Testis (tissue), 3 donors: ENCODE measurements around the gene MMADHC. TPM values are rescaled to one million over a fixed set of nuclear protein-coding genes. Genes with fewer than 3 reads are reported as not detected.

Experiments used
- DNase-seq: peaks from one replicate; pipeline ENCODE4 v3.0.0-alpha.2; 2019
- H3K27ac ChIP-seq, 2 donors: fragments of 200-600 bp; sonication (generic); one replicate each; pipeline ENCODE4 v1.5.1; 2019
- H3K27me3 ChIP-seq: fragments of 200-600 bp; sonication (generic); one replicate; pipeline ENCODE4 v1.5.1; 2019
- H3K36me3 ChIP-seq: fragments of 200-600 bp; sonication (generic); one replicate; pipeline ENCODE4 v1.5.1; 2017; ENCODE audit warnings: low read depth; ENCODE audit errors: missing control alignments
- H3K4me1 ChIP-seq: fragments of 200-600 bp; sonication (generic); one replicate; pipeline ENCODE4 v1.5.1; 2019
- H3K4me3 ChIP-seq, 2 donors: fragments of 200-600 bp; sonication (generic); one replicate each; pipeline ENCODE4 v1.5.1; 2017 to 2019
- H3K9me3 ChIP-seq: fragments of 200-600 bp; sonication (generic); one replicate; pipeline ENCODE4 v1.5.1; 2017
- POLR2A ChIP-seq: fragments of 450-650 bp; IDR thresholded peaks from one replicate; pipeline ENCODE4 v1.6.1; 2017; ENCODE audit warnings: antibody characterized with exemption, mild to moderate bottlenecking, moderate library complexity
- WGBS, 2 donors: methylation state at CpG; one replicate each; pipeline ENCODE4 v1.1.5; 2018; 5-methylcytosine and 5-hydroxymethylcytosine counted together
- intact Hi-C: fragments of 100-400 bp; cut with DNase I; formaldehyde crosslinking; loops from one replicate; pipeline ENCODE4 v1.15.1; 2023; ENCODE audit warnings: low total_unique reads
- polyA plus RNA-seq: library from polyadenylated mRNA; stranded (reverse); fragments of 350-450 nt; fragmentation: Illumina TruSeq; extraction: RNeasy Lipid Tissue Mini Kit (QIAGEN cat#74804); gene quantifications from one replicate; pipeline ENCODE4 v1.2.3, GENCODE V29; 2014; ENCODE audit warnings: low read depth, low replicate concordance; ENCODE audit not compliant: insufficient read depth
- total RNA-seq, 2 donors: library from RNA; depleted of rRNA; stranded (reverse); fragments of >200 nt; gene quantifications; one replicate each; pipeline ENCODE4 v1.2.3, GENCODE V29; 2016
- TF ChIP-seq, protein P1 (sequence below), 3 experiments: fragments of 450-650 bp in 2 of 3; fragments of 200-600 bp in 1 of 3; sonication (generic) in 1 of 3; IDR thresholded peaks; one replicate each; pipeline ENCODE4 v1.5.1; 2016 to 2019; ENCODE audit warnings: antibody characterized with exemption in 3 of 3, mild to moderate bottlenecking in 2 of 3, moderate library complexity in 1 of 3

The MMADHC gene
- total and polyA plus RNA-seq, 3 donors from 2014 or later: 46.2 to 133 (median 55.3) TPM

DNA sequence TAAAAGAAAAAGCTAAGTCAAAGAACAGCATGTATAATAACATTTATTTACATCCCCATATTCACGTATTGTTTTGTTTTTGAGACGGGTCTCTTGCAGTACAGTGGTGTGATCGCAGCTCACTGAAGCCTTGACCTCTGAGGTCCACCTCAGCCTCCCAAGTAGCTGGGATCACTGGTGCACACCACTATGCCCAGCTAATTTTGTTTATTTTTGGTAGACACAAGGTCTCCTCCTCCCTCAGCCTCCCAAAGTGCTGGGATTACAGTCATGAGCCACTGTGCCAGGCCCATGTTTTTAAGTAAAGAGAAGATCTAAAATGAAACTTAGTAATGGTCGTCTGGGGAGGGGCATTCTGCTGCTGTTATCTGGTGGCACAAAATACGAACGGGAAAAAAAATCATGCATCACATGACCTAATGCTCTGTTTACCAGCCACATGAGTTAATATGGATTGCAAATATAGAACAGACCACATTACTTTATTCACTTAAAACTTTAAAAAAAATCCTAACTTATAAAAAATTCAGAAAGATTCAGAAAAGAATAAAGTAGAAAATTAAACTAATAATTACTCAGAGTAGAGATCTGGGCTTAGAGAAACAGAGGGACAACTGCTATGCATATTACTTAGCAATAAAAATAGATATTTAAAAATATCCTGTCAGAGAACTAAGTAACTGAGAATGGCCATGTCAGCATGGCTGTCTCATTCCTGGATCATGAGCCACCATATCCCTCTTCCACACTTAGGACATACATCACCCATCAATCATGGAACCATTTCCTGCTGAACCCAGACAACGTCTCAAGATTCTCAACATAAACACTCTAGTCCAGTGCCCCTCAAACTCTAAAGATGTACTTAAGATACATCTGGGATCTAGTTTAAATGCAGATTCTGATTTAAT lies 7.3 kb downstream of the MMADHC start:
- 58 to 61% methylated on average over 7 of the region's 7 CpGs for WGBS, 2 donors
- TF ChIP-seq, protein P1, sequence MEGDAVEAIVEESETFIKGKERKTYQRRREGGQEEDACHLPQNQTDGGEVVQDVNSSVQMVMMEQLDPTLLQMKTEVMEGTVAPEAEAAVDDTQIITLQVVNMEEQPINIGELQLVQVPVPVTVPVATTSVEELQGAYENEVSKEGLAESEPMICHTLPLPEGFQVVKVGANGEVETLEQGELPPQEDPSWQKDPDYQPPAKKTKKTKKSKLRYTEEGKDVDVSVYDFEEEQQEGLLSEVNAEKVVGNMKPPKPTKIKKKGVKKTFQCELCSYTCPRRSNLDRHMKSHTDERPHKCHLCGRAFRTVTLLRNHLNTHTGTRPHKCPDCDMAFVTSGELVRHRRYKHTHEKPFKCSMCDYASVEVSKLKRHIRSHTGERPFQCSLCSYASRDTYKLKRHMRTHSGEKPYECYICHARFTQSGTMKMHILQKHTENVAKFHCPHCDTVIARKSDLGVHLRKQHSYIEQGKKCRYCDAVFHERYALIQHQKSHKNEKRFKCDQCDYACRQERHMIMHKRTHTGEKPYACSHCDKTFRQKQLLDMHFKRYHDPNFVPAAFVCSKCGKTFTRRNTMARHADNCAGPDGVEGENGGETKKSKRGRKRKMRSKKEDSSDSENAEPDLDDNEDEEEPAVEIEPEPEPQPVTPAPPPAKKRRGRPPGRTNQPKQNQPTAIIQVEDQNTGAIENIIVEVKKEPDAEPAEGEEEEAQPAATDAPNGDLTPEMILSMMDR (IDR thresholded peaks at IDR 0.05): no peak
- no peak for TF ChIP-seq POLR2A
- DNase-seq: no peak
- Histone ChIP-seq H3K27me3 (no peaks in the 10 kb centered on the region), H3K36me3 (no peaks in the 10 kb centered on the region), H3K4me1 (peaks cover 2% of the 10 kb centered on the region), H3K9me3 (no peaks in the 10 kb centered on the region), H3K27ac (no peak overlapping the region), H3K4me3 (no peak overlapping the region)
- intact Hi-C loops: no loop called here

DNA sequence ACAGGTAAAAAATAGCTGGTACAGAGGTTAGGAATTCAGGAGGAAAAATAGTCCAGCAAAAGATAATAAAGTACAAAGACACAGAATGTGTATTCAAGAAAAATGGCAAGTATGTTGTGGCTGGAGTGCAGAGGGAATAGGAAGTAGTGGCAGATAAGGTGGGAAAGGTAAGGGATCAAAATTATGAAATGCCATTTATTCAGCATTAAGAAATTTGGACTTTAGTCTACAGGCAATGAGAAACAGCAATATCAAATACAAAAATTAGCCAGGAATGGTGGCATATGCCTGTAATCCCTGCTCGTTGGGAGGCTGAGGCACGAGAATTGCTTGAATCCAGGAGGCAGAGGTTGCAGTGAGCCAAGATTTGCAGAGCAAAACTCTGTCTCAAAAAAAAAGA lies 10.3 kb downstream of the MMADHC start:
- Histone ChIP-seq H3K27me3 (no peaks in the 10 kb centered on the region), H3K4me1 (no peaks in the 10 kb centered on the region), H3K36me3 (peaks cover 3% of the 10 kb centered on the region), H3K4me3 (no peak overlapping the region), H3K27ac (no peak overlapping the region), H3K9me3 (no peaks in the 10 kb centered on the region)
- TF ChIP-seq POLR2A: no peak
- TF ChIP-seq, protein P1 (IDR thresholded peaks at IDR 0.05): no peak
- no peak for DNase-seq
- 82 to 96% methylated on average over 2 of the region's 2 CpGs for WGBS, 2 donors
- intact Hi-C loops: no loop called here

- 78% methylated on average over 2 of the region's 2 CpGs for WGBS, 2 donors
- TF ChIP-seq POLR2A: no peak
- TF ChIP-seq, protein P1 (IDR thresholded peaks at IDR 0.05): no peak
- DNase-seq: no peak
- Histone ChIP-seq H3K9me3 (no peaks in the 10 kb centered on the region), H3K4me1 (no peaks in the 10 kb centered on the region), H3K27me3 (no peaks in the 10 kb centered on the region), H3K4me3 (no peak overlapping the region), H3K36me3 (peaks cover 3% of the 10 kb centered on the region), H3K27ac (no peak overlapping the region)
- intact Hi-C loops: no loop called here
Observed at GRCh38 chr2:149575752-149576151, 11.8 kb downstream of the MMADHC start.

GRCh38 chr2:149575277-149575676 lies 12.3 kb downstream of the MMADHC start:
- no peaks in the 10 kb centered on the region for H3K9me3 ChIP-seq
- H3K4me3 ChIP-seq: no peak overlapping the region
- intact Hi-C loops: no loop called here
- H3K4me1 ChIP-seq: no peaks in the 10 kb centered on the region
- H3K27ac ChIP-seq: no peak overlapping the region
- no peaks in the 10 kb centered on the region for H3K27me3 ChIP-seq
- no peak for DNase-seq
- TF ChIP-seq, protein P1 (IDR thresholded peaks at IDR 0.05): no peak
- TF ChIP-seq POLR2A: no peak
- H3K36me3 ChIP-seq: peaks cover 3% of the 10 kb centered on the region

GRCh38 chr2:149573760-149574159 lies 13.8 kb downstream of the MMADHC start:
- Histone ChIP-seq H3K27ac (no peak overlapping the region), H3K27me3 (no peaks in the 10 kb centered on the region), H3K36me3 (peaks cover 3% of the 10 kb centered on the region), H3K4me1 (no peaks in the 10 kb centered on the region), H3K4me3 (no peak overlapping the region), H3K9me3 (no peaks in the 10 kb centered on the region)
- TF ChIP-seq POLR2A: no peak
- TF ChIP-seq, protein P1 (IDR thresholded peaks at IDR 0.05): peak in 1 of 3 experiments; percentile 38
- 62 to 63% methylated on average over 2 of the region's 2 CpGs for WGBS, 2 donors
- DNase-seq: no peak
- intact Hi-C loops: no loop called here
